ENCODE data around the gene TIMM13. TPM values are rescaled to one million over a fixed set of nuclear protein-coding genes. Genes with fewer than 3 reads are reported as not detected.

Gene TIMM13
- total and polyA plus RNA-seq, 2 of the 8 experiments (the other 6 are each of a cell fraction or from before 2014, with no cell fraction given): 270 to 275 TPM

DNA sequence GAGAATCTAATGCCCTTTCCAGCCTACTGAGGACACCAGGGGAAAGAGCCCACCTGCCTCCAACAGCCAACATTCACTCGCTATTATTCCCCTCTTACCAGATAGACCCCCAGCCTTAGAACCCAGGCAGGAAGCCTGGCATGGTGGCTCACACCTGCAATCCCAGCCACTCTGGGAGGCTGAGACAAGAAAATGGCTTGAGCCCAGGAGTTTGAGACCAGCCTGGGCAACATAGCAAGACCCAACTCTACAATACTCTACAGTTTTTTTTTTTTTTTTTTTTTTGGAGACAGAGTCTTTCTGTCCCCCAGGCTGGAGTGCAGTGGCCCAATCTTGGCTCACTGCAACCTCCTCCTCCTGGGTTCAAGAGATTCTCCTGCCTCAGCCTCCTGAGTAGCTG is 32.9 kb upstream of the TIMM13 start:
- peaks cover 4 to 14% of the 10 kb centered on the region in 2 experiments; a peak in 3 of 4 replicates for H3K79me2 ChIP-seq (ENCODE audit: control insufficient read depth in 1 of 2, insufficient read depth in 2 of 2, low read length in 2 of 2)
- CTCF ChIA-PET (ENCODE audit: partially characterized antibody): interaction anchor here (0.6 kb wide), 1 partner anchor 1151 kb away, joined by 3 read pairs; no protein-coding TSS in a partner anchor
- H4K91ac ChIP-seq (replicated peaks; ENCODE audit: insufficient read length, low read length): no peak overlapping the region
- H2AK5ac ChIP-seq (ENCODE audit: low read depth, low read length): no peak overlapping the region
- H3K36me3 ChIP-seq (ENCODE audit: control insufficient read depth in 2 of 4, insufficient read depth in 4 of 4, low read length in 3 of 4): no peaks in the 10 kb centered on the region
- peaks cover 0 to 8% (median 2%) of the 10 kb centered on the region in 4 experiments; a peak in 4 of 7 replicates for H3K4me1 ChIP-seq (replicated peaks in 1 of 4; ENCODE audit: control insufficient read depth in 3 of 4, insufficient read depth in 4 of 4, low read length in 3 of 4)
- H3K14ac ChIP-seq (ENCODE audit: insufficient read length): no peak overlapping the region
- 0 out of 2 replicates have a peak overlapping the region, but pooled peaks have one; percentile 51 for H4K8ac ChIP-seq (ENCODE audit: extremely low read depth, insufficient read depth, low read length)
- POLR2A ChIA-PET (ENCODE audit: partially characterized antibody): interaction anchor here (3.6 to 6.7 kb wide), 2 partner anchors 18 to 33 kb away, joined by 19 to 98 read pairs; partner anchors contain the start of genes GADD45B and TIMM13
- no peak overlapping the region for H3K56ac ChIP-seq (replicated peaks; ENCODE audit: insufficient read length, low read depth, low read length)
- no peak overlapping the region for H4K5ac ChIP-seq (ENCODE audit: insufficient read length, low read depth, low read length)
- no peak overlapping the region for H3K4ac ChIP-seq (replicated peaks; ENCODE audit: insufficient read length, low read depth, low read length)
- no peak overlapping the region for H2BK120ac ChIP-seq (replicated peaks; ENCODE audit: low read depth, low read length)
- no peak for TF ChIP-seq BCL11A (IDR thresholded peaks at IDR 0.05; ENCODE audit: low read depth in 2 of 2, low read length in 2 of 2)
- no peak for TF ChIP-seq TAF7 (optimal IDR thresholded peaks at IDR 0.05; ENCODE audit: borderline replicate concordance, low read depth, low read length)
- TF ChIP-seq ASH2L (IDR thresholded peaks at IDR 0.05; ENCODE audit: low read length): no peak
- no peak for TF ChIP-seq TBP (IDR thresholded peaks at IDR 0.05; ENCODE audit: low read depth, low read length)
- TF ChIP-seq, protein P1, sequence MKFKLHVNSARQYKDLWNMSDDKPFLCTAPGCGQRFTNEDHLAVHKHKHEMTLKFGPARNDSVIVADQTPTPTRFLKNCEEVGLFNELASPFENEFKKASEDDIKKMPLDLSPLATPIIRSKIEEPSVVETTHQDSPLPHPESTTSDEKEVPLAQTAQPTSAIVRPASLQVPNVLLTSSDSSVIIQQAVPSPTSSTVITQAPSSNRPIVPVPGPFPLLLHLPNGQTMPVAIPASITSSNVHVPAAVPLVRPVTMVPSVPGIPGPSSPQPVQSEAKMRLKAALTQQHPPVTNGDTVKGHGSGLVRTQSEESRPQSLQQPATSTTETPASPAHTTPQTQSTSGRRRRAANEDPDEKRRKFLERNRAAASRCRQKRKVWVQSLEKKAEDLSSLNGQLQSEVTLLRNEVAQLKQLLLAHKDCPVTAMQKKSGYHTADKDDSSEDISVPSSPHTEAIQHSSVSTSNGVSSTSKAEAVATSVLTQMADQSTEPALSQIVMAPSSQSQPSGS (IDR thresholded peaks at IDR 0.05; ENCODE audit: low read length): no peak
- TF ChIP-seq, protein P2, sequence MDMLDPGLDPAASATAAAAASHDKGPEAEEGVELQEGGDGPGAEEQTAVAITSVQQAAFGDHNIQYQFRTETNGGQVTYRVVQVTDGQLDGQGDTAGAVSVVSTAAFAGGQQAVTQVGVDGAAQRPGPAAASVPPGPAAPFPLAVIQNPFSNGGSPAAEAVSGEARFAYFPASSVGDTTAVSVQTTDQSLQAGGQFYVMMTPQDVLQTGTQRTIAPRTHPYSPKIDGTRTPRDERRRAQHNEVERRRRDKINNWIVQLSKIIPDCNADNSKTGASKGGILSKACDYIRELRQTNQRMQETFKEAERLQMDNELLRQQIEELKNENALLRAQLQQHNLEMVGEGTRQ (IDR thresholded peaks at IDR 0.05; ENCODE audit: low read length): no peak
- TF ChIP-seq CEBPB (IDR thresholded peaks at IDR 0.05; ENCODE audit: low read depth, low read length): no peak
- WGBS, 2 experiments (ENCODE audit: extremely low coverage in 1 of 2, insufficient coverage in 1 of 2, insufficient read length in 1 of 2, insufficient replicate concordance in 2 of 2, low coverage in 1 of 2, low lambda C conversion rate in 2 of 2, missing lambda C conversion rate in 1 of 2): 82% methylated on average over 1 of the region's 1 CpG; no CpG with 5 or more reads in 1 of the 2 experiments
- H2BK15ac ChIP-seq (ENCODE audit: low read length): no peak overlapping the region
- no peak overlapping the region for H2BK12ac ChIP-seq (ENCODE audit: low read depth, low read length)
- peaks cover 4% of the 10 kb centered on the region; the same call in 1 of the 2 replicates for H3K79me1 ChIP-seq (ENCODE audit: low read depth, low read length)
- no peak overlapping the region for H2BK5ac ChIP-seq (ENCODE audit: low read depth, low read length)
- no peak for FAIRE-seq
- no peaks in the 10 kb centered on the region for H3K9me3 ChIP-seq (ENCODE audit: insufficient read depth in 2 of 2, low read depth in 1 of 2, low read length in 1 of 2)
- no peak overlapping the region for H3K27ac ChIP-seq (ENCODE audit: low read depth, low read length)
- H2AFZ ChIP-seq (ENCODE audit: low read length): no peak overlapping the region
- no peak for DNase-seq (ENCODE audit: low read depth in 1 of 2, low spot score in 2 of 2)
- peaks cover 3 to 4% of the 10 kb centered on the region in 2 experiments for H4K20me1 ChIP-seq (replicated peaks in 1 of 2; ENCODE audit: control insufficient read depth in 1 of 2, insufficient read depth in 2 of 2, low read length in 2 of 2)
- no peak overlapping the region for H3K4me2 ChIP-seq (ENCODE audit: insufficient read depth in 1 of 2, low read depth in 2 of 2, low read length in 2 of 2)
- H3K18ac ChIP-seq (ENCODE audit: extremely low read depth, low read length): no peak overlapping the region
- H3K27me3 ChIP-seq (replicated peaks in 1 of 4; ENCODE audit: control insufficient read depth in 3 of 4, extremely low read depth in 1 of 4, insufficient read depth in 3 of 4, low read length in 3 of 4): no peaks in the 10 kb centered on the region
- H3K23ac ChIP-seq (ENCODE audit: insufficient read length): no peak overlapping the region
- H2BK20ac ChIP-seq (ENCODE audit: low read length): no peak overlapping the region
- H3K23me2 ChIP-seq (ENCODE audit: low read depth, low read length): peaks cover 2% of the 10 kb centered on the region; the same call in 1 of the 2 replicates
- no peak overlapping the region for H3K9ac ChIP-seq (replicated peaks in 1 of 4; ENCODE audit: extremely low read depth in 1 of 4, low read depth in 3 of 4, low read length in 3 of 4)
- H3K4me3 ChIP-seq (ENCODE audit: extremely low read depth in 1 of 4, insufficient read depth in 2 of 4, low read depth in 3 of 4, low read length in 4 of 4): no peak overlapping the region

All from H1 (cell line).